ENCODE results near the gene PTPRC.

DNA sequence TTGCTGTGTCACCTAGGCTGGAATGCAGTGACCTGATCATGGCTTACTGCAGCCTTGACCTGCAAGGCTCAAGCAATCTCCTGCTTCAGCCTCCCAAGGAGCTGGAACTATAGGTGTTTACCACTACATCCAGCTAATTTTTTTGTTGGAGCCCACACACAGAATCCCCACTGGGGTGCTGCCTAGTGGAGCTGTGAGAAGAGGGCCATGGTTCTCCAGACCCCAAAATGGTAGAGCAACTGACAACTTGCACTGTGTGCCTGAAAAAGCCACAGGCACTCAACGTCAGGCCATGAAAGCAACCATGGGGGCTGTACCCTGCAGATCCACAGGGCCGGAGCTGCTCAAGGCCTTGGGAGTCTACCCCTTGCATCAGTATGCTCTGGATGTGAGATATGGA lies 39.1 kb upstream of the PTPRC start:
- no peak for TF ChIP-seq CTCF (conservative IDR thresholded peaks at IDR 0.05)
- no peak for TF ChIP-seq ZFX (IDR thresholded peaks at IDR 0.05)
